A673 (cell line): Measurements from ENCODE around the gene CBL. TPM values are rescaled to one million over a fixed set of nuclear protein-coding genes. Genes with fewer than 3 reads are reported as not detected.

Experiments used
- BruUV-seq: library from RNA; stranded (reverse); fragments of 400-500 nt; replicated peaks from 2 replicates; lab custom pipeline; 2021; lab: Mats Ljungman, UMichigan
- CTCF ChIA-PET: fragments of 300-600 bp; sonication (Branson Sonifier 250); formaldehyde crosslinking; loops from one replicate; lab custom pipeline; 2022; ENCODE audit warnings: antibody characterized with exemption; lab: Charles Lee
- POLR2A ChIA-PET: fragments of 300-600 bp; sonication (Branson Sonifier 250); formaldehyde crosslinking; loops from one replicate; lab custom pipeline; 2022; ENCODE audit warnings: antibody characterized with exemption; ENCODE audit not compliant: low non-redundant PET; lab: Charles Lee
- DNase-seq: peaks from one replicate; pipeline ENCODE4 v3.0.0-alpha.2; 2015; ENCODE audit warnings: low spot score
- H3K27ac ChIP-seq: fragments of 200-600 bp; sonication (generic); 2 replicates; pipeline ENCODE4 v1.5.1; 2016; ENCODE audit warnings: mixed run types, low read depth, mild to moderate bottlenecking, mixed read lengths, antibody characterized with exemption, low read length; ENCODE audit not compliant: poor library complexity, severe bottlenecking
- H3K27me3 ChIP-seq: fragments of 200-600 bp; sonication (generic); replicated peaks from 2 replicates; pipeline ENCODE4 v1.6.1; 2017; ENCODE audit warnings: mixed run types, low read depth, mild to moderate bottlenecking, mixed read lengths, antibody characterized with exemption, low read length; ENCODE audit not compliant: insufficient read depth, poor library complexity
- H3K36me3 ChIP-seq: fragments of 200-600 bp; sonication (generic); 2 replicates; pipeline ENCODE4 v1.6.1; 2016; ENCODE audit warnings: mixed run types, mild to moderate bottlenecking, mixed read lengths, antibody characterized with exemption, low read length; ENCODE audit not compliant: insufficient read depth, poor library complexity, severe bottlenecking
- H3K4me1 ChIP-seq: fragments of 200-600 bp; sonication (generic); 2 replicates; pipeline ENCODE4 v1.6.1; 2017; ENCODE audit warnings: mixed run types, mild to moderate bottlenecking, mixed read lengths, antibody characterized with exemption, low read length; ENCODE audit not compliant: insufficient read depth, poor library complexity, severe bottlenecking
- H3K4me3 ChIP-seq: fragments of 200-600 bp; sonication (generic); 2 replicates; pipeline ENCODE4 v1.5.1; 2016; ENCODE audit warnings: low read depth, mixed run types, mild to moderate bottlenecking, mixed read lengths, low read length; ENCODE audit not compliant: poor library complexity, severe bottlenecking
- H3K9me3 ChIP-seq: fragments of 200-600 bp; sonication (generic); 2 replicates; pipeline ENCODE4 v1.6.1; 2016; ENCODE audit warnings: mixed run types, low read depth, mild to moderate bottlenecking, mixed read lengths, antibody characterized with exemption, low read length; ENCODE audit not compliant: poor library complexity, severe bottlenecking
- EZH2 ChIP-seq: fragments of 200-600 bp; sonication (generic); IDR thresholded peaks from 2 replicates; pipeline ENCODE4 v1.6.1; 2017; ENCODE audit warnings: borderline replicate concordance, low read depth, mild to moderate bottlenecking, mixed read lengths, antibody characterized with exemption, low read length; ENCODE audit not compliant: poor library complexity, severe bottlenecking
- intact Hi-C: fragments of 100-400 bp; cut with micrococcal nuclease; formaldehyde crosslinking; loops from one replicate; pipeline ENCODE4 v1.10.0; 2022; ENCODE audit not compliant: unreplicated experiment
- total RNA-seq: library from RNA; stranded (reverse); gene quantifications from 2 replicates; pipeline ENCODE4 v1.2.3, GENCODE V29; 2021
- TF ChIP-seq, protein P1 (sequence below): fragments of 300-800, 200-600 bp; sonication (generic); conservative IDR thresholded peaks from 2 replicates; pipeline ENCODE4 v1.5.1; 2017; ENCODE audit warnings: low read depth, mild to moderate bottlenecking, antibody characterized with exemption, low read length, moderate library complexity, mixed read lengths

The CBL gene
- total RNA-seq, 1 experiment from 2014 or later = 40.7 TPM

DNA sequence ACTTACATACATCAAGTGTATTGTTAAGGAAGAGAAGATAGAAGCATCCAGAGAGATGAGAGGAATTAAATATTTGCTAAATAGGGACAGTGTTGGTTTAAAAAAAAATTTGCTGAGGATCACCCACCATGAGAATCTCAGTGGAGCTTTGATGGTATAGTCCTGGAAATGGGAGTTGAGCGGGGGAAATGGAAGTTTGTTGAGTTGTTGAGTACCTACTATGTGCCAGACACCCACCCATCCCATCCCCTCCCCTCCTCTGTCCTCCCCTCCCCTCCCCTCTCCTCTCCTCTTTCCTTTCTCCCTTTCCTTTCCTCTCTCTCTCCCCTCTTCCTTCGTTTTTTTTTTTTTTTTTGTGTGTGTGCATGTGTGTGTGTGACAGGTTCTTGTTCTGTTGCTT lies 145.1 kb downstream of the CBL start:
- no peaks in the 10 kb centered on the region for H3K36me3 ChIP-seq
- POLR2A ChIA-PET = no interaction called here
- no TSS peak for BruUV-seq

DNA sequence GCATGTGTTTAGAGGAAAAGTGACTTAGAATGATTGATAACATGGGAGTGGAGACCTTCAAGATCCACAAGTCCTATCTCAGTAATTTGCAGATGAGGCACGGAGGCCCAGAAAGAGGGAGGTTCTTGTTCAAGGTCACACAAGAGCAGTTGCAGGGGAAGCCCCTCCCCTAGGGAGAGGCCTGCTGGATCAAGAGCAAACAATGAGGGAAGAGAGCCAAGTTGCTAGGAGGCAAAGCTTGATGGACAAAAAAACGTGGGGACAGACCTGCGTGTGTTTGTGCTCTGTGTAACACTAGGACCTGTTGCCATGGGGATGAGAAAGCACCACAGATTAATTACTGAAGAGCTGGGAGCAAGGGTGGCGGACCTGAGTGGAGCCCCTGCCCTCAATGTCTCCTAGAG lies 146.7 kb downstream of the CBL start:
- TF ChIP-seq EZH2 = no peak
- TF ChIP-seq, protein P1, sequence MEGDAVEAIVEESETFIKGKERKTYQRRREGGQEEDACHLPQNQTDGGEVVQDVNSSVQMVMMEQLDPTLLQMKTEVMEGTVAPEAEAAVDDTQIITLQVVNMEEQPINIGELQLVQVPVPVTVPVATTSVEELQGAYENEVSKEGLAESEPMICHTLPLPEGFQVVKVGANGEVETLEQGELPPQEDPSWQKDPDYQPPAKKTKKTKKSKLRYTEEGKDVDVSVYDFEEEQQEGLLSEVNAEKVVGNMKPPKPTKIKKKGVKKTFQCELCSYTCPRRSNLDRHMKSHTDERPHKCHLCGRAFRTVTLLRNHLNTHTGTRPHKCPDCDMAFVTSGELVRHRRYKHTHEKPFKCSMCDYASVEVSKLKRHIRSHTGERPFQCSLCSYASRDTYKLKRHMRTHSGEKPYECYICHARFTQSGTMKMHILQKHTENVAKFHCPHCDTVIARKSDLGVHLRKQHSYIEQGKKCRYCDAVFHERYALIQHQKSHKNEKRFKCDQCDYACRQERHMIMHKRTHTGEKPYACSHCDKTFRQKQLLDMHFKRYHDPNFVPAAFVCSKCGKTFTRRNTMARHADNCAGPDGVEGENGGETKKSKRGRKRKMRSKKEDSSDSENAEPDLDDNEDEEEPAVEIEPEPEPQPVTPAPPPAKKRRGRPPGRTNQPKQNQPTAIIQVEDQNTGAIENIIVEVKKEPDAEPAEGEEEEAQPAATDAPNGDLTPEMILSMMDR = no peak
- DNase-seq = no peak
- CTCF ChIA-PET = interaction anchor here (0.6 kb wide), 1 partner anchor 70 kb away, joined by 8 read pairs; the partner anchor contains the start of gene THY1
- intact Hi-C loops = loop anchor here (10.0 kb wide), 1 partner anchor 752 kb away; no protein-coding TSS in a partner anchor
- no TSS peak for BruUV-seq
- H3K4me3 ChIP-seq = no peak overlapping the region
- H3K4me1 ChIP-seq = no peaks in the 10 kb centered on the region
- H3K27me3 ChIP-seq = no peaks in the 10 kb centered on the region
- H3K36me3 ChIP-seq = no peaks in the 10 kb centered on the region
- H3K9me3 ChIP-seq = no peaks in the 10 kb centered on the region
- H3K27ac ChIP-seq = no peak overlapping the region
- POLR2A ChIA-PET = no interaction called here

More for the DNA sequence above, 145.1 kb downstream of the CBL start:
- H3K4me3 ChIP-seq = no peak overlapping the region
- H3K27me3 ChIP-seq = no peaks in the 10 kb centered on the region
- TF ChIP-seq, protein P1 = no peak
- TF ChIP-seq EZH2 = no peak
- CTCF ChIA-PET = no interaction called here
- no peak overlapping the region for H3K27ac ChIP-seq
- DNase-seq = no peak
- H3K4me1 ChIP-seq = no peaks in the 10 kb centered on the region
- no peaks in the 10 kb centered on the region for H3K9me3 ChIP-seq
- intact Hi-C loops = loop anchor here (10.0 kb wide), 1 partner anchor 754 kb away; no protein-coding TSS in a partner anchor

DNA sequence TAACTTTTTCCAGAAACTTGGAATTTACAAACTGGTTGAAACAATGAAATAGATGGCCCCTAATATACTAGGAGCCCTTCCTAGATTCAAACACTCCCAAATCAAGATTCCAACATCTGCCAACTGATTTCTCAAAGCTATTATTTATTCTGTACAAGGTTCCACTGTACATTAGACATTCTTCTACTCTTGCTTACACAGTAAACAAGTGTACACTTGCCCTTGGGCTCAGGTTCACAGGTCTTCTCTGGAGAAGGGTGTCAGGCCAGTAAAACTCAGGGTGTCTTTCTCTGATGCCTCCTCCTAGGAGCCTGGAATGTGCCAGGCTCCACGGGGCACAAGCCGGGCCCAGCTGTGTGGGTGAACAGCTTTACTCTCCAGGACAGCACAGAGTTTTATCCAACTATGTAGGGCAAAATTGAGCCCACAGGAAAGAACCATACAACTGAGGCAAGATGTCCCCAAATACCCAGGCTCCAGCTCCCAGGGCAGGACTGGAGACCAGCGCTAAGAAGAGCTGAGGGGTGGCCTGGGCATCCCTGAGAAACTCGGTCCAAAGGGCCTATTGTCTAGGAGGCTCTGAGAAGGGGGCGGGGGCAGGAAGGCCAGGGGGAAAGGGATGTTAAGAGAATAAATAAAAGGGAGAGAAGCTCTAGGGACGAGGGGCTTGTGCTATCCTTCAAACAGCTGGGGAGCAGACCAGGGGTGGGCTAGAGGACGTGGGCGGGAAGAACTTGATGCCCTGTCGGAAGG lies 149.1 kb downstream of the CBL start:
- Histone ChIP-seq H3K36me3 (peaks cover 4% of the 10 kb centered on the region), H3K4me3 (no peak overlapping the region), H3K9me3 (no peaks in the 10 kb centered on the region), H3K4me1 (no peaks in the 10 kb centered on the region), H3K27me3 (no peaks in the 10 kb centered on the region), H3K27ac (no peak overlapping the region)
- no TSS peak for BruUV-seq
- CTCF ChIA-PET = interaction anchor here (0.5 to 2.5 kb wide), 11 partner anchors 8 to 123 kb away, joined by 3 to 50 read pairs (median 5); partner anchors contain the start of genes MCAM and USP2
- no peak for TF ChIP-seq EZH2
- TF ChIP-seq, protein P1 = no peak
- no peak for DNase-seq
- intact Hi-C loops = loop anchor here (10.0 kb wide), 1 partner anchor 750 kb away; no protein-coding TSS in a partner anchor
- POLR2A ChIA-PET = interaction anchor here (0.6 kb wide), 1 partner anchor 17 kb away, joined by 24 read pairs; no protein-coding TSS in a partner anchor
